Measurements from ENCODE around the gene BIN2. TPM values are rescaled to one million over a fixed set of nuclear protein-coding genes. Genes with fewer than 3 reads are reported as not detected.

BIN2 gene
- total and polyA plus RNA-seq, 9 of the 15 experiments (the other 6 are each of a cell fraction or from before 2014, with no cell fraction given): 0.04 to 0.39 (median 0.25) TPM; not detected in 1

DNA sequence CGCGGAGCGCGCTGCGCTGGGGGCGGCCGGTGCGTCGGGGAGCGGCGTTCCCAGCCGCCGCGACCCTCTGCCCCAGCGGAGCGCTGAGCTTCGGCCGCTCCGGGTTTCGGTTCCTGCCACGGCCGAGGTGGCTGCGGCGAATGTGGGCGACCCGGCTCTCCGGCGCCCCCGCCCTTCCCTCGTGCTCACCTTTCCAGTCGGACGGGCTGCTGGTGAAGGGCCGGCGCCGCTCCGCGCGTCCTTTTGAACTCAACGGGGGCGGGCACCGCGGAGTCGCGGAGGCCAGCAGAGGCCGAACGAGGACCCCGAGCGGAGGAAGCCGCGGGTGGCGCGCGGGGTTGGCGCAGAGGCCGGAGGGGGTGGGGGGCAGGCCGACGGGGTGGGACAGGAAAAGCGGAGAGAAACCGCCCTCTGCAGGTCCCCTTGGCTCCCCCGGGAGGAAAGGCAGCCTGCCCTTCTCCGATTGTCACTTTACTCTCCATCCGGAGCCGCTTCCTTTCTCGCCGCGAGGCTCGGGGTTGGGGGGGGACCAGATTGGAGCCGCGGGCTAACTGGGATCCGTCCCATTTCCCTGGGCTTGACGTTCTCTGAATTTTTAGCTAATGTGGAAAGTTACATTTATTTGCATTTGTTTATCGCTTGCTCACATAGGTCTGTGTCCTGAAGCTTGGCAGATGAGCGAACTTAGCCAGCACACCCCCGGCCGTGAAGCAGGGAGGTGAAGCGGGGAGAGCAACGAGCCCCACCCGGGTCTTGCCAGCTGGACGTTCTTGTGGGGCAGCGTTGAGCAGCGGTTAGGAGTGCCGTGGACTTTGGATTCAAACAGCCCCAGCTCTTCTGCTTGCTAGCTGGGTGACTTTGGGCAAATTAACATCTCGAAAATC, 53.7 kb downstream of the BIN2 start, which contains the start of gene SMAGP (continued):
- TF ChIP-seq GABPA (tag; conservative IDR thresholded peaks at IDR 0.05; ENCODE audit: low read depth): 0 out of 2 replicates have a peak, but pooled peaks have one; percentile 35
- no peak; the same call in 1 of the 2 replicates for TF ChIP-seq CBX1 (IDR thresholded peaks at IDR 0.05; ENCODE audit: low read depth)
- TF ChIP-seq ETV1 (tag; conservative IDR thresholded peaks at IDR 0.05; ENCODE audit: low read depth): no peak
- TF ChIP-seq PHF8 (IDR thresholded peaks at IDR 0.05; ENCODE audit: borderline replicate concordance, low read length): peak; percentile 44; the same call in 1 of the 2 replicates
- TF ChIP-seq NR4A1 (CRISPR knock-in tag; IDR thresholded peaks at IDR 0.05): no peak
- no peak for TF ChIP-seq NR4A1 (tag; IDR thresholded peaks at IDR 0.05)
- TF ChIP-seq MCM7 (IDR thresholded peaks at IDR 0.05): no peak
- TF ChIP-seq ZBTB7A (IDR thresholded peaks at IDR 0.05; ENCODE audit: borderline replicate concordance, control insufficient read depth, low read depth, low read length): peak; percentile 59
- TF ChIP-seq NUFIP1 (IDR thresholded peaks at IDR 0.05; ENCODE audit: partially characterized antibody): no peak
- TF ChIP-seq, protein P1, sequence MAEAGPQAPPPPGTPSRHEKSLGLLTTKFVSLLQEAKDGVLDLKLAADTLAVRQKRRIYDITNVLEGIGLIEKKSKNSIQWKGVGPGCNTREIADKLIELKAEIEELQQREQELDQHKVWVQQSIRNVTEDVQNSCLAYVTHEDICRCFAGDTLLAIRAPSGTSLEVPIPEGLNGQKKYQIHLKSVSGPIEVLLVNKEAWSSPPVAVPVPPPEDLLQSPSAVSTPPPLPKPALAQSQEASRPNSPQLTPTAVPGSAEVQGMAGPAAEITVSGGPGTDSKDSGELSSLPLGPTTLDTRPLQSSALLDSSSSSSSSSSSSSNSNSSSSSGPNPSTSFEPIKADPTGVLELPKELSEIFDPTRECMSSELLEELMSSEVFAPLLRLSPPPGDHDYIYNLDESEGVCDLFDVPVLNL (CRISPR knock-in tag; IDR thresholded peaks at IDR 0.05; ENCODE audit: low read depth): no peak
- TF ChIP-seq SPI1 (IDR thresholded peaks at IDR 0.05; ENCODE audit: borderline replicate concordance, low read depth, low read length): no peak
- no peak for TF ChIP-seq PCBP2 (IDR thresholded peaks at IDR 0.05; ENCODE audit: low read depth, low read length, poor library complexity, severe bottlenecking)
- TF ChIP-seq, protein P2, sequence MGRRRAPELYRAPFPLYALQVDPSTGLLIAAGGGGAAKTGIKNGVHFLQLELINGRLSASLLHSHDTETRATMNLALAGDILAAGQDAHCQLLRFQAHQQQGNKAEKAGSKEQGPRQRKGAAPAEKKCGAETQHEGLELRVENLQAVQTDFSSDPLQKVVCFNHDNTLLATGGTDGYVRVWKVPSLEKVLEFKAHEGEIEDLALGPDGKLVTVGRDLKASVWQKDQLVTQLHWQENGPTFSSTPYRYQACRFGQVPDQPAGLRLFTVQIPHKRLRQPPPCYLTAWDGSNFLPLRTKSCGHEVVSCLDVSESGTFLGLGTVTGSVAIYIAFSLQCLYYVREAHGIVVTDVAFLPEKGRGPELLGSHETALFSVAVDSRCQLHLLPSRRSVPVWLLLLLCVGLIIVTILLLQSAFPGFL (CRISPR knock-in tag; IDR thresholded peaks at IDR 0.05): no peak
- 0 out of 2 replicates have a peak, but pooled peaks have one; percentile 28 for TF ChIP-seq SMARCE1 (IDR thresholded peaks at IDR 0.05)
- TF ChIP-seq, protein P3, sequence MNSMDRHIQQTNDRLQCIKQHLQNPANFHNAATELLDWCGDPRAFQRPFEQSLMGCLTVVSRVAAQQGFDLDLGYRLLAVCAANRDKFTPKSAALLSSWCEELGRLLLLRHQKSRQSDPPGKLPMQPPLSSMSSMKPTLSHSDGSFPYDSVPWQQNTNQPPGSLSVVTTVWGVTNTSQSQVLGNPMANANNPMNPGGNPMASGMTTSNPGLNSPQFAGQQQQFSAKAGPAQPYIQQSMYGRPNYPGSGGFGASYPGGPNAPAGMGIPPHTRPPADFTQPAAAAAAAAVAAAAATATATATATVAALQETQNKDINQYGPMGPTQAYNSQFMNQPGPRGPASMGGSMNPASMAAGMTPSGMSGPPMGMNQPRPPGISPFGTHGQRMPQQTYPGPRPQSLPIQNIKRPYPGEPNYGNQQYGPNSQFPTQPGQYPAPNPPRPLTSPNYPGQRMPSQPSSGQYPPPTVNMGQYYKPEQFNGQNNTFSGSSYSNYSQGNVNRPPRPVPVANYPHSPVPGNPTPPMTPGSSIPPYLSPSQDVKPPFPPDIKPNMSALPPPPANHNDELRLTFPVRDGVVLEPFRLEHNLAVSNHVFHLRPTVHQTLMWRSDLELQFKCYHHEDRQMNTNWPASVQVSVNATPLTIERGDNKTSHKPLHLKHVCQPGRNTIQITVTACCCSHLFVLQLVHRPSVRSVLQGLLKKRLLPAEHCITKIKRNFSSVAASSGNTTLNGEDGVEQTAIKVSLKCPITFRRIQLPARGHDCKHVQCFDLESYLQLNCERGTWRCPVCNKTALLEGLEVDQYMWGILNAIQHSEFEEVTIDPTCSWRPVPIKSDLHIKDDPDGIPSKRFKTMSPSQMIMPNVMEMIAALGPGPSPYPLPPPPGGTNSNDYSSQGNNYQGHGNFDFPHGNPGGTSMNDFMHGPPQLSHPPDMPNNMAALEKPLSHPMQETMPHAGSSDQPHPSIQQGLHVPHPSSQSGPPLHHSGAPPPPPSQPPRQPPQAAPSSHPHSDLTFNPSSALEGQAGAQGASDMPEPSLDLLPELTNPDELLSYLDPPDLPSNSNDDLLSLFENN (IDR thresholded peaks at IDR 0.05; ENCODE audit: low read depth in 2 of 2, low read length in 2 of 2): no peak
- TF ChIP-seq, protein P4, sequence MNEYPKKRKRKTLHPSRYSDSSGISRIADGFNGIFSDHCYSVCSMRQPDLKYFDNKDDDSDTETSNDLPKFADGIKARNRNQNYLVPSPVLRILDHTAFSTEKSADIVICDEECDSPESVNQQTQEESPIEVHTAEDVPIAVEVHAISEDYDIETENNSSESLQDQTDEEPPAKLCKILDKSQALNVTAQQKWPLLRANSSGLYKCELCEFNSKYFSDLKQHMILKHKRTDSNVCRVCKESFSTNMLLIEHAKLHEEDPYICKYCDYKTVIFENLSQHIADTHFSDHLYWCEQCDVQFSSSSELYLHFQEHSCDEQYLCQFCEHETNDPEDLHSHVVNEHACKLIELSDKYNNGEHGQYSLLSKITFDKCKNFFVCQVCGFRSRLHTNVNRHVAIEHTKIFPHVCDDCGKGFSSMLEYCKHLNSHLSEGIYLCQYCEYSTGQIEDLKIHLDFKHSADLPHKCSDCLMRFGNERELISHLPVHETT (CRISPR knock-in tag; conservative IDR thresholded peaks at IDR 0.05 in 1 of 2, IDR thresholded peaks at IDR 0.05 in 1 of 2): no peak
- TF ChIP-seq, protein P5, sequence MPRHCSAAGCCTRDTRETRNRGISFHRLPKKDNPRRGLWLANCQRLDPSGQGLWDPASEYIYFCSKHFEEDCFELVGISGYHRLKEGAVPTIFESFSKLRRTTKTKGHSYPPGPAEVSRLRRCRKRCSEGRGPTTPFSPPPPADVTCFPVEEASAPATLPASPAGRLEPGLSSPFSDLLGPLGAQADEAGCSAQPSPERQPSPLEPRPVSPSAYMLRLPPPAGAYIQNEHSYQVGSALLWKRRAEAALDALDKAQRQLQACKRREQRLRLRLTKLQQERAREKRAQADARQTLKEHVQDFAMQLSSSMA (CRISPR knock-in tag; IDR thresholded peaks at IDR 0.05): no peak

All from K562 (cell line).